B cell (primary cell): ENCODE results near the gene SFXN2. TPM values are rescaled to one million over a fixed set of nuclear protein-coding genes. Genes with fewer than 3 reads are reported as not detected.
A peak's percentile ranks its signal among the peaks of the same experiment; 100 is the strongest.

Experiments used
- ATAC-seq: fragments of 200-7000 bp; cut with Tn5 transposase; one replicate; pipeline ENCODE4 v1.10.0; 2021; ENCODE audit warnings: low read depth, mild to moderate bottlenecking, moderate number of reproducible peaks, moderate library complexity
- CTCF ChIA-PET: fragments of 350-600 bp; sonication (Branson Sonifier 250); formaldehyde crosslinking; loops from one replicate; lab custom pipeline; 2021; ENCODE audit warnings: antibody characterized with exemption, inconsistent platforms; lab: Charles Lee
- POLR2A ChIA-PET: fragments of 350-600 bp; sonication (Branson Sonifier 250); formaldehyde crosslinking; loops from one replicate; lab custom pipeline; 2021; ENCODE audit warnings: antibody characterized with exemption; lab: Charles Lee
- DNase-seq: peaks from one replicate; pipeline ENCODE4 v3.0.0; 2013
- H2AFZ ChIP-seq: 2 replicates; pipeline ENCODE4 v1.6.1; 2012; ENCODE audit warnings: mild to moderate bottlenecking, low read depth, low read length; ENCODE audit not compliant: insufficient read depth, poor library complexity, severe bottlenecking
- H3K27ac ChIP-seq, 2 donors: 1 replicate in 1 of 2; 2 replicates in 1 of 2; pipeline ENCODE4 v1.5.1; 2012 to 2013; ENCODE audit warnings: low read length in 2 of 2, mild to moderate bottlenecking in 2 of 2, moderate library complexity in 1 of 2
- H3K27me3 ChIP-seq, 4 experiments: fragments of 200-600 bp in 1 of 4; sonication (generic) in 1 of 4; replicated peaks in 1 of 4; 1 replicate in 2 of 4; 2 replicates in 2 of 4; pipeline versions ENCODE4 v1.6.1 to v1.7.0; 2013 to 2016; ENCODE audit warnings: low read length in 3 of 4, mild to moderate bottlenecking in 2 of 4, mixed read lengths in 1 of 4, moderate library complexity in 1 of 4; ENCODE audit not compliant: insufficient read depth in 4 of 4, control insufficient read depth in 3 of 4; ENCODE audit errors: control extremely low read depth in 1 of 4
- H3K36me3 ChIP-seq, 2 experiments: replicated peaks in 1 of 2; 1 replicate in 1 of 2; 2 replicates in 1 of 2; pipeline versions ENCODE4 v1.6.1 to v1.7.1; 2013; ENCODE audit warnings: low read length in 1 of 2; ENCODE audit not compliant: insufficient read depth in 2 of 2, control insufficient read depth in 1 of 2; ENCODE audit errors: control extremely low read depth in 1 of 2, extremely low read depth in 1 of 2
- H3K4me1 ChIP-seq, 2 donors: fragments of 200-600 bp in 1 of 2; sonication (generic) in 1 of 2; 1 replicate in 1 of 2; 2 replicates in 1 of 2; pipeline versions ENCODE4 v1.5.1 to v1.6.1; 2013 to 2017; ENCODE audit warnings: low read length in 2 of 2; ENCODE audit not compliant: control insufficient read depth in 2 of 2, insufficient read depth in 2 of 2
- H3K4me2 ChIP-seq: replicated peaks from 2 replicates; pipeline ENCODE3; 2012; ENCODE audit warnings: mild to moderate bottlenecking, low read depth, low read length; ENCODE audit not compliant: poor library complexity, severe bottlenecking
- H3K4me3 ChIP-seq, 5 experiments: fragments of 200-600 bp in 1 of 5; sonication (generic) in 1 of 5; 1 replicate in 3 of 5; 2 replicates in 2 of 5; pipeline versions ENCODE4 v1.5.1 to v1.7.0; 2011 to 2016; ENCODE audit warnings: low read length in 4 of 5, mild to moderate bottlenecking in 4 of 5, low read depth in 2 of 5, control low read depth in 1 of 5, moderate library complexity in 1 of 5; ENCODE audit not compliant: insufficient read depth in 1 of 5; ENCODE audit errors: control extremely low read depth in 1 of 5, extremely low read depth in 1 of 5
- H3K79me2 ChIP-seq: fragments of 200-600 bp; sonication (generic); one replicate; pipeline ENCODE4 v1.6.0; 2016; ENCODE audit warnings: low read length; ENCODE audit not compliant: control insufficient read depth, insufficient read depth
- H3K9ac ChIP-seq: fragments of 200-600 bp; sonication (generic); 2 replicates; pipeline ENCODE4 v1.6.1; 2017; ENCODE audit warnings: mild to moderate bottlenecking, low read length, moderate library complexity
- H3K9me3 ChIP-seq, 3 donors: one replicate each; pipeline versions ENCODE4 v1.6.1 to v1.7.1; 2013; ENCODE audit warnings: low read length in 2 of 3; ENCODE audit not compliant: control insufficient read depth in 2 of 3, insufficient read depth in 1 of 3; ENCODE audit errors: control extremely low read depth in 1 of 3
- H4K20me1 ChIP-seq: 2 replicates; pipeline ENCODE4 v1.6.0; 2012; ENCODE audit warnings: mild to moderate bottlenecking, low read length; ENCODE audit not compliant: insufficient read depth, control insufficient read depth, poor library complexity, severe bottlenecking
- H3K27ac Mint-ChIP-seq: one replicate; pipeline ENCODE4 v1.8.0; 2021; ENCODE audit warnings: mixed read lengths
- H3K27me3 Mint-ChIP-seq: one replicate; pipeline ENCODE4 v1.8.0; 2021; ENCODE audit warnings: mixed read lengths
- H3K4me1 Mint-ChIP-seq: one replicate; pipeline ENCODE4 v1.8.0; 2021; ENCODE audit warnings: mixed read lengths
- H3K4me3 Mint-ChIP-seq: one replicate; pipeline ENCODE4 v1.8.0; 2021; ENCODE audit warnings: mixed read lengths
- H3K9me3 Mint-ChIP-seq: one replicate; pipeline ENCODE4 v1.8.0; 2022; ENCODE audit warnings: mixed read lengths; ENCODE audit not compliant: insufficient read depth
- EZH2 ChIP-seq: IDR thresholded peaks from 2 replicates; pipeline ENCODE4 v1.6.1; 2012; ENCODE audit warnings: borderline replicate concordance, low read depth, mild to moderate bottlenecking, moderate library complexity, low read length; ENCODE audit not compliant: insufficient read depth, poor library complexity, severe bottlenecking
- WGBS: methylation state at CpG from one replicate; pipeline ENCODE4 v1.1.5; 2013; ENCODE audit warnings: missing lambda C conversion rate; ENCODE audit not compliant: insufficient coverage; 5-methylcytosine and 5-hydroxymethylcytosine counted together
- intact Hi-C: fragments of 100-400 bp; cut with micrococcal nuclease; formaldehyde crosslinking; loops from one replicate; pipeline ENCODE4 v1.10.0; 2022
- polyA plus RNA-seq: library from polyadenylated mRNA; depleted of rRNA; stranded (reverse); fragments of >200 nt; gene quantifications from 2 replicates; pipeline ENCODE4 v1.2.3, GENCODE V29; 2012
- total RNA-seq, 2 donors: library from RNA; stranded (reverse); fragments of 120-200 nt in 1 of 2; gene quantifications; 1 replicate in 1 of 2; 2 replicates in 1 of 2; pipeline versions ENCODE4 v1.2.3 to v1.2.4, GENCODE V29; 2013 to 2022
- TF ChIP-seq, protein P1 (sequence below): fragments of 200-600 bp; IDR thresholded peaks from one replicate; pipeline ENCODE4 v1.8.0; 2022; ENCODE audit warnings: antibody characterized with exemption, mild to moderate bottlenecking

The SFXN2 gene
- total and polyA plus RNA-seq, 2 donors (not counting 1 experiment from before 2014, with no cell fraction given) = 8.1 to 23.5 TPM

DNA sequence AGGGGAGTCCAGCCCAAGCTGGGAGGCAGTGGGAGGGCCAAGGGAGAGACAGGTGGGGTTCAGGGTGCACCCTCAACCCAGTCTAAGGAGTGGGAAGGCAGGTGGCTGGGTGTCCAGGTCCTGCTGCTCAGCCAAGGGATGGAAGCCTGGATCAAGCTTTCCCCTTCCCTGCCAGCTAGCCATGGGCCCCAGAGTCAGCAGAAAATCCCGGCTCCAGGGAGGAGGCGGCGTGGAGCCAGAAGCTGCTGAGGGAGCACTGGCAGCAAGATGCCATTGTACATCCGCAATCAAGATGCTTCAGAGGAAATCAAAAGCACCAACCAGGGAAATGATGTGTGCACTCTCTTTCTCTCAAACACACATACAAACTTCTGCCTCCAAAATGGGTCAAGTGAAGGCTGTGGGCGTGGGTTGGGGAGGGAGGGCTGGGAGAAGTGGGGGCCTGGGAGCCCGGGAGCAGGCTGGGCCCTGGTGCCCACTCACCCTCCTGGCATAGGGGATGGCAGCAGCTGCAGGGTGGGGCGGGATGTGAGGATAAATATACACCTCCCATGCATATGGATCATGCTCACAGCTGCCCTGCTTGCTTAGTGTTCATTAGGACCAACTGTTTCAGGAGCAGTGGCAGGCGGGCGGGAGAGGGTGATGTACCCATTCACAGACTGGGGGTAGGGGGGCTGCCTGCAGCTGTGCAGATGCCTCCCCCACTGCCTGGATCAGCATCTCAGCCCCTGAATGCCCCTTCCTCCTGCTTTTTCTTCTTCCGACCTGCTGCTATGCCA is 45.9 kb upstream of the SFXN2 start:
- CTCF ChIA-PET = interaction anchor here (0.7 kb wide), 1 partner anchor 104 kb away, joined by 3 read pairs; no protein-coding TSS in a partner anchor
- Mint-ChIP-seq H3K4me3 (no peak overlapping the region), H3K27ac (no peak overlapping the region), H3K9me3 (no peaks in the 10 kb centered on the region), H3K4me1 (peaks cover 6% of the 10 kb centered on the region), H3K27me3 (no peaks in the 10 kb centered on the region)
- peaks cover 4% of the 10 kb centered on the region in 2 donors for H3K4me1 ChIP-seq
- no peak overlapping the region for H3K4me2 ChIP-seq
- TF ChIP-seq, protein P1, sequence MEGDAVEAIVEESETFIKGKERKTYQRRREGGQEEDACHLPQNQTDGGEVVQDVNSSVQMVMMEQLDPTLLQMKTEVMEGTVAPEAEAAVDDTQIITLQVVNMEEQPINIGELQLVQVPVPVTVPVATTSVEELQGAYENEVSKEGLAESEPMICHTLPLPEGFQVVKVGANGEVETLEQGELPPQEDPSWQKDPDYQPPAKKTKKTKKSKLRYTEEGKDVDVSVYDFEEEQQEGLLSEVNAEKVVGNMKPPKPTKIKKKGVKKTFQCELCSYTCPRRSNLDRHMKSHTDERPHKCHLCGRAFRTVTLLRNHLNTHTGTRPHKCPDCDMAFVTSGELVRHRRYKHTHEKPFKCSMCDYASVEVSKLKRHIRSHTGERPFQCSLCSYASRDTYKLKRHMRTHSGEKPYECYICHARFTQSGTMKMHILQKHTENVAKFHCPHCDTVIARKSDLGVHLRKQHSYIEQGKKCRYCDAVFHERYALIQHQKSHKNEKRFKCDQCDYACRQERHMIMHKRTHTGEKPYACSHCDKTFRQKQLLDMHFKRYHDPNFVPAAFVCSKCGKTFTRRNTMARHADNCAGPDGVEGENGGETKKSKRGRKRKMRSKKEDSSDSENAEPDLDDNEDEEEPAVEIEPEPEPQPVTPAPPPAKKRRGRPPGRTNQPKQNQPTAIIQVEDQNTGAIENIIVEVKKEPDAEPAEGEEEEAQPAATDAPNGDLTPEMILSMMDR = no peak
- TF ChIP-seq EZH2 = no peak
- POLR2A ChIA-PET = interaction anchor here (0.5 to 0.6 kb wide), 2 partner anchors 23 to 155 kb away, joined by 3 read pairs; no protein-coding TSS in a partner anchor
- no peak overlapping the region for H3K9ac ChIP-seq
- no peaks in the 10 kb centered on the region for H3K9me3 ChIP-seq
- H3K79me2 ChIP-seq = no peaks in the 10 kb centered on the region
- no peak overlapping the region for H2AFZ ChIP-seq
- H3K36me3 ChIP-seq = no peaks in the 10 kb centered on the region
- H3K27ac ChIP-seq = no peak overlapping the region
- no peaks in the 10 kb centered on the region for H3K27me3 ChIP-seq
- intact Hi-C loops = no loop called here
- 100% methylated on average over 3 of the region's 10 CpGs for WGBS
- peak; percentile 2 for DNase-seq
- ATAC-seq = no peak
- H4K20me1 ChIP-seq = no peaks in the 10 kb centered on the region
- H3K4me3 ChIP-seq = no peak overlapping the region
